ENCODE results near the gene TXNRD2. TPM values are rescaled to one million over a fixed set of nuclear protein-coding genes. Genes with fewer than 3 reads are reported as not detected.

The TXNRD2 gene
- total RNA-seq, 1 experiment from 2014 or later = 19.7 TPM

DNA sequence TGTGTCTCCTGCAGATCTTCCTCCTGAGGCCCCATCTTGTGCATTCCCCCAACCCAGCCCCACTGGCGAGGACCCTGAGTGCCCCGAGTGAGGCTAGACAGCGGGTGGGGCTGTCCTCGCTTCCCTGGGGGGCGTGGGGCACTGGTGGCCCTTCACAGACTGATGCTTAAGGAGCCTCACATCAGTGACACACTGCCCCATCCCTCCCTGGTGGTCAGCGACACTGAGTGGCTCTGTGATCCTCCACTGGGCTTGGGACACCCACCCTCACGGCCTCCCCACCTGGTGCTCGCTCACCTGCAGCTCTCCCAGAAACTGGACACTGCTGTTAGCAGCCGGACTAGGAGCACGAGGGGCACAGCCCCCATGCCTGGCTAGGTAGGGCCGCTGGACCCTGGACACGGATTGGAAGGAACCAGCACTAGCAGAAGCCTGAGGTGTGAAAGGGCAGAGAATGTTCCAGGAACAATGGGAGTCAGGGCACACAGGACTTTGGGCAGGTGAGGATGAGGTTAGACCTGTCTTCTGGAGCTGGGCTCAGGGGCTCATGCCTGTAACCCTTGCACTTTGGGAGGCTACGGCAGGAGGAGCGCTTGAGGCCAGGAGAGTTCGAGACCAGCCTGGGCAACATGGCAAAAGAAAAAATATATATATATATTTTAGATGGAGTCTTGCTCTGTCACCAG lies 23.2 kb upstream of the TXNRD2 start:
- H3K9me3 ChIP-seq (ENCODE audit: control insufficient read depth in 1 of 2, insufficient read depth in 1 of 2, low read depth in 1 of 2, low read length in 2 of 2) = no peaks in the 10 kb centered on the region
- no peaks in the 10 kb centered on the region for H3K9me2 ChIP-seq (ENCODE audit: insufficient read depth)
- ChIA-PET CTCF (no interaction called here), RAD21 (ENCODE audit: low non-redundant PET in 1 of 2, low total read pairs in 2 of 2, uncharacterized antibody in 2 of 2, unreplicated experiment in 2 of 2) (no interaction called here), POLR2A (no interaction called here)
- TF ChIP-seq, protein P1, sequence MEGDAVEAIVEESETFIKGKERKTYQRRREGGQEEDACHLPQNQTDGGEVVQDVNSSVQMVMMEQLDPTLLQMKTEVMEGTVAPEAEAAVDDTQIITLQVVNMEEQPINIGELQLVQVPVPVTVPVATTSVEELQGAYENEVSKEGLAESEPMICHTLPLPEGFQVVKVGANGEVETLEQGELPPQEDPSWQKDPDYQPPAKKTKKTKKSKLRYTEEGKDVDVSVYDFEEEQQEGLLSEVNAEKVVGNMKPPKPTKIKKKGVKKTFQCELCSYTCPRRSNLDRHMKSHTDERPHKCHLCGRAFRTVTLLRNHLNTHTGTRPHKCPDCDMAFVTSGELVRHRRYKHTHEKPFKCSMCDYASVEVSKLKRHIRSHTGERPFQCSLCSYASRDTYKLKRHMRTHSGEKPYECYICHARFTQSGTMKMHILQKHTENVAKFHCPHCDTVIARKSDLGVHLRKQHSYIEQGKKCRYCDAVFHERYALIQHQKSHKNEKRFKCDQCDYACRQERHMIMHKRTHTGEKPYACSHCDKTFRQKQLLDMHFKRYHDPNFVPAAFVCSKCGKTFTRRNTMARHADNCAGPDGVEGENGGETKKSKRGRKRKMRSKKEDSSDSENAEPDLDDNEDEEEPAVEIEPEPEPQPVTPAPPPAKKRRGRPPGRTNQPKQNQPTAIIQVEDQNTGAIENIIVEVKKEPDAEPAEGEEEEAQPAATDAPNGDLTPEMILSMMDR (IDR thresholded peaks at IDR 0.05 in 2 of 3, conservative IDR thresholded peaks at IDR 0.05 in 1 of 3; ENCODE audit: borderline replicate concordance in 1 of 3, insufficient read depth in 1 of 3, low read depth in 2 of 3, low read length in 2 of 3) = no peak
- TF ChIP-seq SIN3A (IDR thresholded peaks at IDR 0.05; ENCODE audit: low read depth) (no peak), YY1 (IDR thresholded peaks at IDR 0.05; ENCODE audit: extremely low read depth, insufficient replicate concordance, low read depth, low read length) (no peak), TCF7L2 (IDR thresholded peaks at IDR 0.05; ENCODE audit: borderline replicate concordance, extremely low read depth, insufficient read depth, insufficient read length) (no peak), SRF (IDR thresholded peaks at IDR 0.05; ENCODE audit: low read depth) (no peak), FOSL1 (IDR thresholded peaks at IDR 0.05; ENCODE audit: low read depth) (no peak), ZFX (IDR thresholded peaks at IDR 0.05) (no peak), EZH2 (IDR thresholded peaks at IDR 0.05) (no peak), POLR2AphosphoS5 (IDR thresholded peaks at IDR 0.05; ENCODE audit: low read depth, low read length) (no peak), EGR1 (IDR thresholded peaks at IDR 0.05; ENCODE audit: low read depth) (no peak), JUND (IDR thresholded peaks at IDR 0.05) (no peak)
- TF ChIP-seq, protein P2, sequence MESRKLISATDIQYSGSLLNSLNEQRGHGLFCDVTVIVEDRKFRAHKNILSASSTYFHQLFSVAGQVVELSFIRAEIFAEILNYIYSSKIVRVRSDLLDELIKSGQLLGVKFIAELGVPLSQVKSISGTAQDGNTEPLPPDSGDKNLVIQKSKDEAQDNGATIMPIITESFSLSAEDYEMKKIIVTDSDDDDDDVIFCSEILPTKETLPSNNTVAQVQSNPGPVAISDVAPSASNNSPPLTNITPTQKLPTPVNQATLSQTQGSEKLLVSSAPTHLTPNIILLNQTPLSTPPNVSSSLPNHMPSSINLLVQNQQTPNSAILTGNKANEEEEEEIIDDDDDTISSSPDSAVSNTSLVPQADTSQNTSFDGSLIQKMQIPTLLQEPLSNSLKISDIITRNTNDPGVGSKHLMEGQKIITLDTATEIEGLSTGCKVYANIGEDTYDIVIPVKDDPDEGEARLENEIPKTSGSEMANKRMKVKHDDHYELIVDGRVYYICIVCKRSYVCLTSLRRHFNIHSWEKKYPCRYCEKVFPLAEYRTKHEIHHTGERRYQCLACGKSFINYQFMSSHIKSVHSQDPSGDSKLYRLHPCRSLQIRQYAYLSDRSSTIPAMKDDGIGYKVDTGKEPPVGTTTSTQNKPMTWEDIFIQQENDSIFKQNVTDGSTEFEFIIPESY (IDR thresholded peaks at IDR 0.05; ENCODE audit: extremely low read depth, insufficient replicate concordance, low read length) = no peak
- TF ChIP-seq, protein P3, sequence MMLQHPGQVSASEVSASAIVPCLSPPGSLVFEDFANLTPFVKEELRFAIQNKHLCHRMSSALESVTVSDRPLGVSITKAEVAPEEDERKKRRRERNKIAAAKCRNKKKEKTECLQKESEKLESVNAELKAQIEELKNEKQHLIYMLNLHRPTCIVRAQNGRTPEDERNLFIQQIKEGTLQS (IDR thresholded peaks at IDR 0.05) = no peak
- H4K20me1 ChIP-seq (ENCODE audit: insufficient read depth) = no peaks in the 10 kb centered on the region
- H2AFZ ChIP-seq (ENCODE audit: low read depth, low read length, poor library complexity, severe bottlenecking) = no peak overlapping the region
- no peak overlapping the region for H3K9ac ChIP-seq (ENCODE audit: low read length)
- no peak overlapping the region for H3K4me2 ChIP-seq (ENCODE audit: low read length)
- no peak for DNase-seq (ENCODE audit: low read depth, low spot score)
- no TSS peak for BruUV-seq (replicated peaks)
- no peaks in the 10 kb centered on the region for H3K79me2 ChIP-seq (ENCODE audit: insufficient read depth, low read length)
- intact Hi-C loops (cut with micrococcal nuclease) = loop anchor here (10.0 kb wide), 1 partner anchor 150 kb away; the partner anchor contains the start of genes RANBP1 and TRMT2A
- H3K36me3 ChIP-seq (ENCODE audit: control insufficient read depth in 1 of 2, insufficient read depth in 2 of 2, low read length in 2 of 2) = peaks cover 9 to 17% of the 10 kb centered on the region in 2 experiments; a peak in 3 of 4 replicates
- ATAC-seq = no peak
- no peak overlapping the region for H3K4me3 ChIP-seq (replicated peaks in 1 of 2; ENCODE audit: low read depth in 1 of 2, low read length in 2 of 2)
- peak overlapping the region; percentile 99; the same call in 1 of the 2 replicates for H3K27ac ChIP-seq (ENCODE audit: low read depth, low read length)
- peaks cover 31 to 47% of the 10 kb centered on the region in 2 experiments for H3K4me1 ChIP-seq (ENCODE audit: control insufficient read depth in 1 of 2, insufficient read depth in 2 of 2, low read length in 2 of 2)
- no peaks in the 10 kb centered on the region for H3K27me3 ChIP-seq (ENCODE audit: insufficient read depth, low read length)

All from HCT116 (cell line).